NT2/D1 (cell line): Measurements from ENCODE around the gene TFAP2D.

Experiments used
- SUZ12 ChIP-seq: IDR thresholded peaks from 2 replicates; pipeline ENCODE4 v1.6.1; 2011; ENCODE audit not compliant: insufficient read length, insufficient read depth; ENCODE audit errors: extremely low read depth
- YY1 ChIP-seq: IDR thresholded peaks from 2 replicates; pipeline ENCODE4 v1.6.1; 2011; ENCODE audit not compliant: insufficient read length, insufficient read depth
- ZNF274 ChIP-seq: IDR thresholded peaks from 2 replicates; pipeline ENCODE4 v1.6.1; 2011; ENCODE audit warnings: mild to moderate bottlenecking, low read depth, low read length

DNA sequence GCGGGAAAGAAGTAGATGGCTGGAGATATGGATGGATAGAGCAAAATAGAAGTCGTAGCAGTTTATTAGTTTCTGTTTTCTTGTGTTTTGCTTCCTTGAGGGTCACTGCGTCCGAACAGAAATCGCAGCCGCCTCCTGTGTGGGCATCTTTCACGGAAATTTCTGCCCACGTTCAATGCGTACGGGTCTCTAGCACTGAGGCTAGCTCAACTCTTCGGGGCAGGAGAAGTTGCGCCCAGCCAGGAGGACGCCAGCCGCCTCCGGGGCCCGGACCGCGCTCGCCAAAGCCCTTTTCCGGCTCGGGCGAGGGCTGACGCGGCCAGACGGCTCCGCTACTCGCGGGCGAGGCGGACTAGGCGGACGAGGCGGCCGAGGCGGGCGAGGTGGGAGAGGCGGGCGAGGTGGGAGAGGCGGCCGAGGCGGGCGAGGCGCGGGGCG is 106.2 kb downstream of the TFAP2D start:
- TF ChIP-seq SUZ12 (no peak), ZNF274 (no peak), YY1 (no peak)
